Heart right ventricle (tissue), 16 donors: ENCODE measurements around the gene LMAN1L. TPM values are rescaled to one million over a fixed set of nuclear protein-coding genes. Genes with fewer than 3 reads are reported as not detected.

Experiments
- ATAC-seq, 8 donors: fragments of 200-7000 bp; cut with Tn5 transposase; one replicate each; pipeline ENCODE4 v1.9.1; 2020; ENCODE audit warnings: mild to moderate bottlenecking in 8 of 8, moderate library complexity in 8 of 8, moderate number of reproducible peaks in 1 of 8
- DNase-seq, 2 donors: peaks; one replicate each; pipeline ENCODE4 v3.0.0-alpha.2; 2020
- H3K27ac ChIP-seq, 10 donors: fragments of 200-600 bp; sonication (generic) in 2 of 10; one replicate each; pipeline versions ENCODE4 v1.5.0 to v1.8.0; 2020 to 2022; ENCODE audit warnings: mild to moderate bottlenecking in 3 of 10
- H3K27me3 ChIP-seq, 7 donors: fragments of 200-600 bp; one replicate each; pipeline ENCODE4 v1.8.0; 2021 to 2022; ENCODE audit warnings: mild to moderate bottlenecking in 2 of 7
- H3K36me3 ChIP-seq, 9 donors: fragments of 200-600 bp; sonication (generic) in 1 of 9; one replicate each; pipeline versions ENCODE4 v1.5.0 to v1.8.0; 2020 to 2022; ENCODE audit warnings: mild to moderate bottlenecking in 2 of 9
- H3K4me1 ChIP-seq, 9 donors: fragments of 200-600 bp; sonication (generic) in 1 of 9; one replicate each; pipeline versions ENCODE4 v1.5.0 to v1.8.0; 2020 to 2022; ENCODE audit warnings: mild to moderate bottlenecking in 4 of 9
- H3K4me3 ChIP-seq, 10 donors: fragments of 200-600 bp; sonication (generic) in 2 of 10; one replicate each; pipeline versions ENCODE4 v1.5.0 to v1.8.0; 2020 to 2022; ENCODE audit warnings: mild to moderate bottlenecking in 7 of 10, moderate library complexity in 2 of 10
- H3K9me3 ChIP-seq, 11 donors: fragments of 200-600 bp in 10 of 11; sonication (generic) in 2 of 11; one replicate each; pipeline versions ENCODE4 v1.5.0 to v1.8.0; 2013 to 2022; ENCODE audit warnings: mild to moderate bottlenecking in 2 of 11, control low read depth in 1 of 11, moderate library complexity in 1 of 11
- CTCF ChIP-seq, 9 donors: fragments of 200-600 bp; sonication (generic) in 2 of 9; IDR thresholded peaks; one replicate each; pipeline versions ENCODE4 v1.5.0 to v1.8.0; 2021 to 2022; ENCODE audit warnings: antibody characterized with exemption in 9 of 9, mild to moderate bottlenecking in 5 of 9, moderate library complexity in 1 of 9
- WGBS, 2 donors: extraction: QIAGEN DNeasy Blood & Tissue Kit; methylation state at CpG; one replicate each; pipeline ENCODE4 v1.1.7; 2013; ENCODE audit warnings: inconsistent platforms in 1 of 2; 5-methylcytosine and 5-hydroxymethylcytosine counted together
- intact Hi-C, 10 donors: fragments of 100-400 bp; cut with DNase I; formaldehyde crosslinking; loops; one replicate each; pipeline versions ENCODE4 v1.11.1 to v1.14.2; 2022
- polyA plus RNA-seq, 2 donors: library from polyadenylated mRNA; stranded (reverse); fragments of 200-250 nt; gene quantifications; one replicate each; pipeline ENCODE4 v1.2.3, GENCODE V29; 2013
- total RNA-seq, 10 donors: library from RNA; stranded (reverse); fragmentation: NEBNext Ultra II Directional in 3 of 10; extraction: Animal tissue kit (Norgen Biotek cat#: 25700) in 3 of 10; gene quantifications; one replicate each; pipeline versions ENCODE4 v1.2.1 to v1.2.4, GENCODE V29; 2021 to 2023
- donor health status: Arrhythmogenic right ventricular cardiomyopathy.
- donor health status: ischemic (EF 13 %, LVEDD 7.1; RV severe dilation, severe dysfunction).
- donor health status: healthy with polysubstance abuse.
- donor health status: DM: no; HTN: yes; CAD: no.
- donor health status: DM: no; HTN: no; CAD: no.
- donor health status: ischemic (EF 25% LVEDD 6.9; RV normal size, moderate dysfunction).
- donor health status: ischemic (EF 25% LVEDD 5.7; RV mildly dilated, moderate dysfunction).
- donor health status: healthy.
- donor health status: DM: yes; HTN: yes; CAD: no.
- donor health status: Ischemic cardiomyopathy.
- donor health status: ischemic (EF 35%, LVEDD 5.7; RV mildly dilated, moderate dysfunction).
- donor health status: nonischemic (EF 11% LVEDD 7.7; RV severe dilation, severe dysfunction).
- donor health status: DM: yes; HTN: yes; CAD: no.
- donor health status: PGD.
- donor health status: ischemic (EF 29% LVEDD 5.4; RV normal size, mild dysfunction).
- donor health status: nonischemic (EF 23%, LVEDD 6.1; RV moderate dilation, normal function).

Gene LMAN1L
- total and polyA plus RNA-seq, 12 donors: 0.03 to 47.4 (median 9.0) TPM

GRCh38 chr15:74835312-74835823 lies 22.7 kb downstream of the LMAN1L start:
- Histone ChIP-seq H3K27ac (no peak overlapping the region), H3K4me3 (no peak overlapping the region), H3K27me3 (no peaks in the 10 kb centered on the region), H3K36me3 (peaks cover 0 to 48% (median 9%) of the 10 kb centered on the region in 9 donors), H3K4me1 (peaks cover 0 to 20% (median 8%) of the 10 kb centered on the region in 9 donors), H3K9me3 (no peaks in the 10 kb centered on the region)
- ATAC-seq (peak in 6 of 8 donors; percentile 30 to 51 (median 39)), DNase-seq (peak; percentile 49 to 69)
- intact Hi-C loops: loop anchor here in 3 of 10 donors (2.0 to 10.0 kb wide), 3 partner anchors 55 to 63 kb away; no protein-coding TSS in a partner anchor
- 44 to 49% methylated on average over 5 of the region's 5 CpGs for WGBS, 2 donors
- peak; percentile 53 to 83 (median 76) for TF ChIP-seq CTCF (IDR thresholded peaks at IDR 0.05)

- ATAC-seq (no peak), DNase-seq (no peak)
- Histone ChIP-seq H3K36me3 (peaks cover 0 to 57% (median 10%) of the 10 kb centered on the region in 9 donors), H3K4me1 (peaks cover 2 to 14% (median 4%) of the 10 kb centered on the region in 9 donors), H3K9me3 (no peaks in the 10 kb centered on the region), H3K27me3 (no peaks in the 10 kb centered on the region), H3K4me3 (no peak overlapping the region), H3K27ac (no peak overlapping the region)
- WGBS, 2 donors: 87 to 90% methylated on average over 7 of the region's 7 CpGs
- intact Hi-C loops: loop anchor here in 2 of 10 donors (5.0 to 10.0 kb wide), 2 partner anchors 62 to 65 kb away; no protein-coding TSS in a partner anchor
- no peak for TF ChIP-seq CTCF (IDR thresholded peaks at IDR 0.05)
Observed at GRCh38 chr15:74836846-74837245, 24.2 kb downstream of the LMAN1L start.

GRCh38 chr15:74837482-74838136 lies 25.0 kb downstream of the LMAN1L start:
- H3K9me3 ChIP-seq: no peaks in the 10 kb centered on the region
- DNase-seq (no peak), ATAC-seq (no peak)
- no peak overlapping the region for H3K27ac ChIP-seq
- H3K36me3 ChIP-seq: peaks cover 0 to 57% (median 10%) of the 10 kb centered on the region in 9 donors
- H3K27me3 ChIP-seq: no peaks in the 10 kb centered on the region
- 71 to 82% methylated on average over 15 of the region's 15 CpGs for WGBS, 2 donors
- intact Hi-C loops: loop anchor here in 2 of 10 donors (5.0 to 10.0 kb wide), 2 partner anchors 63 to 65 kb away; no protein-coding TSS in a partner anchor
- H3K4me3 ChIP-seq: no peak overlapping the region
- peaks cover 0 to 15% (median 10%) of the 10 kb centered on the region in 9 donors for H3K4me1 ChIP-seq
- TF ChIP-seq CTCF (IDR thresholded peaks at IDR 0.05): no peak

- H3K9me3 ChIP-seq: no peaks in the 10 kb centered on the region
- no peak for ATAC-seq
- H3K4me1 ChIP-seq: peaks cover 0 to 15% (median 12%) of the 10 kb centered on the region in 9 donors
- no peak overlapping the region for H3K27ac ChIP-seq
- 92 to 97% methylated on average over 10 of the region's 10 CpGs for WGBS, 2 donors
- no peaks in the 10 kb centered on the region for H3K27me3 ChIP-seq
- TF ChIP-seq CTCF (IDR thresholded peaks at IDR 0.05): no peak
- peaks cover 0 to 57% (median 10%) of the 10 kb centered on the region in 9 donors for H3K36me3 ChIP-seq
- no peak overlapping the region for H3K4me3 ChIP-seq
- intact Hi-C loops: loop anchor here in 2 of 10 donors (5.0 to 10.0 kb wide), 2 partner anchors 63 to 66 kb away; no protein-coding TSS in a partner anchor
- DNase-seq: no peak
Observed at GRCh38 chr15:74838137-74838516, 25.5 kb downstream of the LMAN1L start.
